Esophagus muscularis mucosa (tissue), 4 donors: ENCODE data around the gene ZMYND15. TPM values are rescaled to one million over a fixed set of nuclear protein-coding genes. Genes with fewer than 3 reads are reported as not detected.
"Not testable (repeated sequence)": the region's sequence is repeated elsewhere in the genome, so short reads cannot be mapped to it uniquely, and the experiment has no call there.

Experiments used
- DNase-seq: peaks from one replicate; pipeline ENCODE4 v3.0.0-alpha.2; 2017; ENCODE audit errors: extremely low spot score
- H3K27ac ChIP-seq, 4 donors: fragments of 200-600 bp; sonication (generic); replicated peaks in 1 of 4; 1 replicate in 3 of 4; 2 replicates in 1 of 4; pipeline ENCODE4 v1.5.1; 2016 to 2019; ENCODE audit warnings: mild to moderate bottlenecking in 1 of 4
- H3K27me3 ChIP-seq, 4 donors: fragments of 200-600 bp; sonication (generic); one replicate each; pipeline versions ENCODE4 v1.5.1 to v1.6.0; 2016 to 2019
- H3K36me3 ChIP-seq, 4 donors: fragments of 200-600 bp; sonication (generic); one replicate each; pipeline ENCODE4 v1.5.1; 2016 to 2019
- H3K4me1 ChIP-seq, 4 donors: fragments of 200-600 bp; sonication (generic); one replicate each; pipeline ENCODE4 v1.5.1; 2016 to 2019
- H3K4me3 ChIP-seq, 4 donors: fragments of 200-600 bp; sonication (generic); 1 replicate in 2 of 4; 2 replicates in 2 of 4; pipeline ENCODE4 v1.5.1; 2016 to 2019; ENCODE audit warnings: mild to moderate bottlenecking in 4 of 4, moderate library complexity in 1 of 4
- H3K9me3 ChIP-seq, 4 donors: fragments of 200-600 bp; sonication (generic); 1 replicate in 3 of 4; 2 replicates in 1 of 4; pipeline ENCODE4 v1.5.1; 2016 to 2019
- EP300 ChIP-seq: sonication (generic); formaldehyde crosslinking; IDR thresholded peaks from one replicate; pipeline ENCODE4 v1.6.1; 2017; ENCODE audit warnings: antibody characterized with exemption
- POLR2A ChIP-seq: fragments of 450-650 bp; IDR thresholded peaks from one replicate; pipeline ENCODE4 v1.6.1; 2017; ENCODE audit warnings: antibody characterized with exemption, moderate library complexity, mild to moderate bottlenecking, low read depth
- POLR2AphosphoS5 ChIP-seq, 2 donors: sonication (generic); formaldehyde crosslinking; IDR thresholded peaks; one replicate each; pipeline ENCODE4 v1.6.1; 2017; ENCODE audit warnings: antibody characterized with exemption in 2 of 2
- whole genome bisulfite sequencing: methylation state at CpG from one replicate; pipeline ENCODE4 v1.1.5; 2018; 5-methylcytosine and 5-hydroxymethylcytosine counted together
- intact Hi-C: fragments of 100-400 bp; cut with DNase I; formaldehyde crosslinking; loops from one replicate; pipeline ENCODE4 v1.15.1; 2023
- total RNA-seq, 4 donors: library from RNA; depleted of rRNA; stranded (reverse); fragments of >200 nt; gene quantifications; one replicate each; pipeline versions ENCODE4 v1.1.0 to v1.2.1, GENCODE V29; 2016
- TF ChIP-seq, protein P1 (sequence below), 3 experiments: fragments of 200-600 bp in 2 of 3; fragments of 450-650 bp in 1 of 3; sonication (generic) in 2 of 3; IDR thresholded peaks; one replicate each; pipeline ENCODE4 v1.5.1; 2017 to 2019; ENCODE audit warnings: antibody characterized with exemption in 3 of 3, mild to moderate bottlenecking in 2 of 3, moderate library complexity in 1 of 3

ZMYND15 gene
- total RNA-seq, 4 donors from 2014 or later = 0.23 to 0.50 (median 0.42) TPM; not detected in 1

DNA sequence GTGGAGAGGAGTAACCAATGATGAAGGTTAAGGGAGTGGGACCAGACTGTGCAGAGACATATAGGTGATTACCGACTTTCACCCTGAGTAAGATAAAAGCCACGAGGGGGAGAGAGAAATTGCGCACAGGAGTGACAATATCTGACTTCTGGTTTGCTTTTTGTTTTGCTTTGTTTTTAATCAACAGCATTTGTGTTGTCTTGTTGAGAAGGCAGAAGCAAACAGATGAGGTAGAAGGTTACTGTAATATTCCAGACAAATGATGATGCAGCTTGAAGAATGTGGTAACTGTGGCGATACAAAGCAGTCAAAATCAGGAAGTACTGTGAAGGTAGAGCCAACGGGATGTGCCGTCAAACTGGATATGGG, 43.2 kb upstream of the ZMYND15 start:
- no peak for DNase-seq
- Histone ChIP-seq H3K27ac (no peak overlapping the region), H3K36me3 (peaks cover 0 to 31% (median 20%) of the 10 kb centered on the region in 4 donors), H3K27me3 (no peaks in the 10 kb centered on the region), H3K9me3 (no peaks in the 10 kb centered on the region), H3K4me1 (peaks cover 0 to 15% (median 12%) of the 10 kb centered on the region in 4 donors), H3K4me3 (no peak overlapping the region)
- WGBS = 71% methylated on average over 6 of the region's 6 CpGs
- TF ChIP-seq POLR2A = no peak
- TF ChIP-seq, protein P1, sequence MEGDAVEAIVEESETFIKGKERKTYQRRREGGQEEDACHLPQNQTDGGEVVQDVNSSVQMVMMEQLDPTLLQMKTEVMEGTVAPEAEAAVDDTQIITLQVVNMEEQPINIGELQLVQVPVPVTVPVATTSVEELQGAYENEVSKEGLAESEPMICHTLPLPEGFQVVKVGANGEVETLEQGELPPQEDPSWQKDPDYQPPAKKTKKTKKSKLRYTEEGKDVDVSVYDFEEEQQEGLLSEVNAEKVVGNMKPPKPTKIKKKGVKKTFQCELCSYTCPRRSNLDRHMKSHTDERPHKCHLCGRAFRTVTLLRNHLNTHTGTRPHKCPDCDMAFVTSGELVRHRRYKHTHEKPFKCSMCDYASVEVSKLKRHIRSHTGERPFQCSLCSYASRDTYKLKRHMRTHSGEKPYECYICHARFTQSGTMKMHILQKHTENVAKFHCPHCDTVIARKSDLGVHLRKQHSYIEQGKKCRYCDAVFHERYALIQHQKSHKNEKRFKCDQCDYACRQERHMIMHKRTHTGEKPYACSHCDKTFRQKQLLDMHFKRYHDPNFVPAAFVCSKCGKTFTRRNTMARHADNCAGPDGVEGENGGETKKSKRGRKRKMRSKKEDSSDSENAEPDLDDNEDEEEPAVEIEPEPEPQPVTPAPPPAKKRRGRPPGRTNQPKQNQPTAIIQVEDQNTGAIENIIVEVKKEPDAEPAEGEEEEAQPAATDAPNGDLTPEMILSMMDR (IDR thresholded peaks at IDR 0.05) = no peak
- intact Hi-C loops = no loop called here

DNA sequence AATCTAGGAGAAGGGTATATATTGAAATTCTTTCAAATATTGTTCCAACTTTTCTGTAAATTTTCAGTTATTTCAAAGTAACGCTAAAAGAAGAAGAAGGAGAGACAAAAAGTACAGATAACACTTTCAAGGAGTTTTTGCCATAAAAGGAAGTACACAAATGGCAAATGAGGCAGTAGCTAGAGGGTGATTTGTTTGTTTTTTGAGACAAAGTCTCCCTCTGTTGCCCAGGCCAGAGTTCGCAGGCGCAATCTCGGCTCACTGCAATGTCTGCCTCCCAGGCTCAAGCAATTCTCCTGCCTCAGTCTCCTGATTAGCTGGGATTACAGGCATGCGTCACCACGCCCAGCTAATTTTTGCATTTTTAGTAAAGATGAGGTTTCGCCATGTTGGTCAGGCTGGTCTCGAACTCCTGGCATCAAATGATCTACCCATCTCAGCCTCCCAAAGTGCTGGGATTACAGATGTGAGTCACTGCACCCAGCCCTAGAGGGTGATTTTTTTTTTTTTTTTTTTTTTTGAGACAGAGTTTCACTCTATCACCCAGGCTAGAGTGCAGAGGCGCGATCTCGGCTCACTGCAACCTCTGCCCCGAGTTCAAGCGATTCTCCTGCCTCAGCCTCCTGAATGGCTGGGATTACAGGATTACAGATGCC, 40.1 kb upstream of the ZMYND15 start:
- not testable (repeated sequence) for H3K27me3 ChIP-seq, DNase-seq, H3K4me3 ChIP-seq, H3K9me3 ChIP-seq, H3K27ac ChIP-seq
- WGBS = 82% methylated on average over 13 of the region's 13 CpGs
- H3K36me3 ChIP-seq = peaks cover 0 to 30% (median 19%) of the 10 kb centered on the region in 4 donors
- H3K4me1 ChIP-seq = peaks cover 0 to 31% (median 26%) of the 10 kb centered on the region in 4 donors
- intact Hi-C loops = loop anchor here (10.0 kb wide), 1 partner anchor 185 kb away; no protein-coding TSS in a partner anchor

DNA sequence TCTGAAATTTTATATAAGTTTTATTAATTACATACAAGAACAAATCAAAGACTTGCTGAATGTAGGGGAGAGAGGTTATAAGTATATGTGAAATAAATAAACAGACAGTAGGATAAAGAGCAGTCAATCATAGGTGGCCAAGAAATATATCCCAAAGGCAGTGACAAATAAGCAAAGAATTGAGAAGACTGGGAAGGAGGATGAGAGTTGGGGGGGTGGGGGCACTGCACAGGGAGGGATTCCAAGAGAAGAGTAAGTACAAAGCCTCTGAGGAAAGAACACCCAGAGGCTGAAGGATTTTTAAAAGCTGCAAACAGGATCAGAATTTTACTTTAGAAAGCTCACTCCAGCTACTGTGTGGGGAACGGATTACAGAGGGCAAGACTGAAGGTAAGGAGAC, 38.5 kb upstream of the ZMYND15 start:
- intact Hi-C loops = loop anchor here (10.0 kb wide), 1 partner anchor 184 kb away; no protein-coding TSS in a partner anchor
- Histone ChIP-seq H3K9me3 (no peaks in the 10 kb centered on the region), H3K27me3 (no peaks in the 10 kb centered on the region), H3K27ac (peak overlapping the region in 1 of 4 donors; percentile 20), H3K4me1 (peaks cover 0 to 33% (median 27%) of the 10 kb centered on the region in 4 donors), H3K4me3 (no peak overlapping the region), H3K36me3 (peaks cover 0 to 20% (median 10%) of the 10 kb centered on the region in 4 donors)
- no peak for TF ChIP-seq EP300
- WGBS = 43% methylated on average over 1 of the region's 1 CpG
- no peak for DNase-seq

DNA sequence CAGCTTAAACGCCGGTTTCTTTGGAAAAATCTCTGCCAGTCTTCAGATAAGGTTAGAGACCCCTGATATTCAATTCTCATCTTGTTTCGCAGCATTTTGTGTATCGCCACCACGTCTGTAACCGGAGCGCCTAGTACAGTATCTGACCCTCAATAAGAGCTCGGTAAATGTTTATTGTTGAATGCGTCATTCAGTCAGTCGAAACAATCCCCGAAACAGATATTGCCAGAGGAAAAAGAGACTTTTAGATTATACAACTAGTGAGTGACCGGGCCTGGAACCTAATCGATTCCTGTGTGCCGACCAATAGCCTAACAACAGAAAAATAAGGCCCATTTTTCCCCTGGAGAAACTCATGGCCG, 36.3 kb upstream of the ZMYND15 start:
- H3K9me3 ChIP-seq = no peaks in the 10 kb centered on the region
- peak overlapping the region; percentile 83 to 89 (median 85) for H3K27ac ChIP-seq
- peaks cover 0 to 33% (median 27%) of the 10 kb centered on the region in 4 donors for H3K4me1 ChIP-seq
- peak overlapping the region; percentile 80 to 96 (median 84) for H3K4me3 ChIP-seq
- H3K27me3 ChIP-seq = no peaks in the 10 kb centered on the region
- TF ChIP-seq POLR2A = no peak
- TF ChIP-seq, protein P1 (IDR thresholded peaks at IDR 0.05) = no peak
- no peak for TF ChIP-seq POLR2AphosphoS5 (IDR thresholded peaks at IDR 0.05)
- no peak for TF ChIP-seq EP300
- WGBS = 7% methylated on average over 15 of the region's 15 CpGs
- DNase-seq = no peak
- intact Hi-C loops = loop anchor here (10.0 kb wide), 1 partner anchor 181 kb away; no protein-coding TSS in a partner anchor
- H3K36me3 ChIP-seq = no peaks in the 10 kb centered on the region

DNA sequence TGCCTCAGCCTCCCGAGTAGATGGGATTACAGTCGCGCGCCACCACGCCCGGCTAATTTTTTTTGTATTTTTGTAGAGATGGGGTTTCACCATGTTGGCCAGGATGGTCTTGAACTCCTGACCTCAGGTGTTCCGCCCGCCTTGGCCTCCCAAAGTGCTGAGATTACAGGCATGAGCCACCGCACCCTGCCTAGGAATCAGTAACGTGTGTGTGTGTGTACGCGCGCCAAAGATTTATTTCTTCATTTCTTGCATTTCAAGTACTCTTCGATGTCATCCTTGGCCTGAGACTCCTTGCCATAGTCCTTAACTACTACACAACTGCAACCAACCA, 35.1 kb upstream of the ZMYND15 start:
- Histone ChIP-seq H3K4me1 (peaks cover under 1 to 39% (median 32%) of the 10 kb centered on the region in 4 donors), H3K4me3 (peak overlapping the region; percentile 80 to 96 (median 84)), H3K27ac (peak overlapping the region; percentile 83 to 89 (median 85))
- WGBS = 58% methylated on average over 14 of the region's 14 CpGs
- H3K27me3 ChIP-seq, H3K9me3 ChIP-seq, DNase-seq, H3K36me3 ChIP-seq: not testable (repeated sequence)
- intact Hi-C loops = loop anchor here (10.0 kb wide), 1 partner anchor 180 kb away; no protein-coding TSS in a partner anchor

DNA sequence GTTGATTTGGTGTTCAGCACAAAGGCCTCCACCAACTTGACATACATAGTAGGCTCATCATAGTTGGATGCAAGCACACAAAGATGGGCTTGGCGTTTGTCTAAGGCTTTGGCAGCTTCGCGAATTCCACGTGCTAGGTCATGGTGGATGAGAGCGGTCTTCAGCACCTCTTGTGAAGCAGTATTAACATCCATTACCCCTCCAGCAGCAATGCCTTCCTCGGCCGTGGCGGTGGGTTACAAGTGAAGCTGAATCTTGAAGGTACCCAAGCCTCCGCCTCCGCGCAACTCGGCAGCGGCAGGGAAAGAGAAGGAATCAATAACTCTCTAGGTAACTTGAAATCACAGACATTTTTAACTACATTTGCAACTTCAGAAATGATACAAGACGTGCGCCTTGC, 34.6 kb upstream of the ZMYND15 start:
- H3K4me1 ChIP-seq = peaks cover 3 to 43% (median 36%) of the 10 kb centered on the region in 4 donors
- intact Hi-C loops = loop anchor here (10.0 kb wide), 1 partner anchor 180 kb away; no protein-coding TSS in a partner anchor
- H3K36me3 ChIP-seq = no peaks in the 10 kb centered on the region
- TF ChIP-seq POLR2AphosphoS5 (IDR thresholded peaks at IDR 0.05) (no peak), POLR2A (no peak), EP300 (no peak)
- TF ChIP-seq, protein P1 (IDR thresholded peaks at IDR 0.05) = no peak
- 97% methylated on average over 15 of the region's 15 CpGs for WGBS
- no peak overlapping the region for H3K4me3 ChIP-seq
- DNase-seq = no peak
- no peaks in the 10 kb centered on the region for H3K9me3 ChIP-seq
- no peaks in the 10 kb centered on the region for H3K27me3 ChIP-seq
- H3K27ac ChIP-seq = no peak overlapping the region
